AG04450 (cell line): ENCODE results near the gene LARGE1. TPM values are rescaled to one million over a fixed set of nuclear protein-coding genes. Genes with fewer than 3 reads are reported as not detected.

Source experiments
- CTCF ChIA-PET: fragments of 300-600, 350-600 bp; formaldehyde crosslinking; extraction: SDS; loops from one replicate; lab custom pipeline; 2022; ENCODE audit warnings: antibody characterized with exemption, inconsistent platforms; lab: Charles Lee
- POLR2A ChIA-PET: fragments of 350-600 bp; formaldehyde crosslinking; extraction: SDS; loops from one replicate; lab custom pipeline; 2021; ENCODE audit warnings: antibody characterized with exemption, inconsistent platforms; lab: Yijun Ruan, JAX
- DNase-seq: peaks from one replicate; pipeline ENCODE4 v3.0.0-alpha.2; 2011; ENCODE audit warnings: low read depth, low spot score
- H3K27ac ChIP-seq: one replicate; pipeline ENCODE4 v1.5.1; 2012; ENCODE audit warnings: low read depth, low read length, control low read depth
- H3K27me3 ChIP-seq: one replicate; pipeline ENCODE4 v1.6.0; 2012; ENCODE audit warnings: low read length; ENCODE audit not compliant: control insufficient read depth, insufficient read depth
- H3K4me3 ChIP-seq: 2 replicates; pipeline ENCODE4 v1.5.1; 2011; ENCODE audit warnings: mild to moderate bottlenecking, low read depth, low read length, control low read depth
- H3K9me3 ChIP-seq: 2 replicates; pipeline ENCODE4 v1.5.1; 2012; ENCODE audit warnings: low read length; ENCODE audit not compliant: control insufficient read depth, insufficient read depth
- polyA plus RNA-seq: library from polyadenylated mRNA; depleted of rRNA; stranded (reverse); fragments of >200 nt; gene quantifications from 2 replicates; pipeline ENCODE4 v1.2.3, GENCODE V29; 2011
- TF ChIP-seq, protein P1 (sequence below): IDR thresholded peaks from 2 replicates; pipeline ENCODE4 v1.5.1; 2011; ENCODE audit warnings: low read depth, low read length, control low read depth, inconsistent platforms

The LARGE1 gene
- polyA plus RNA-seq, 1 experiment = 8.4 TPM

DNA sequence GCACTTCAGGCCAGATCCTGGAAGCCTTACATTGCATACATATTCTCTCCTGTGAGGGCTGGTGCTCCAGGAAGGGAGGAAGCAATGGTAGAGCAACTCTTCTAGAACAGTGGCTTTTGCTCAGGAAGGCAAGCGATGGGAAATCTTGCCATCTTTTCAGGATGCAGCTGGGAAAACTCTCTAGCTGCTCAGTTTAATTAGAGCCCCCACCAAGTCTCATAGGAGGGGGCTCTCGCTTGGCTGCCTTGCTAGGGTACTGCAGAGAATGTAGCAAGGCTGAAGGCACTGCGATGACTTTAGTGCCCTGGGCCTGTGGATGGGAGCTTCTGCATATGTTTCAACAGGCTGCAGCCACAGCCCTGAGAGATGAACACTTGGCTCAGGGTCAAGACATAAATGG lies 504.9 kb downstream of the LARGE1 start:
- POLR2A ChIA-PET = no interaction called here
- Histone ChIP-seq H3K27me3 (no peaks in the 10 kb centered on the region), H3K27ac (no peak overlapping the region), H3K9me3 (no peaks in the 10 kb centered on the region; the same call in 1 of the 2 replicates), H3K4me3 (no peak overlapping the region)
- TF ChIP-seq, protein P1, sequence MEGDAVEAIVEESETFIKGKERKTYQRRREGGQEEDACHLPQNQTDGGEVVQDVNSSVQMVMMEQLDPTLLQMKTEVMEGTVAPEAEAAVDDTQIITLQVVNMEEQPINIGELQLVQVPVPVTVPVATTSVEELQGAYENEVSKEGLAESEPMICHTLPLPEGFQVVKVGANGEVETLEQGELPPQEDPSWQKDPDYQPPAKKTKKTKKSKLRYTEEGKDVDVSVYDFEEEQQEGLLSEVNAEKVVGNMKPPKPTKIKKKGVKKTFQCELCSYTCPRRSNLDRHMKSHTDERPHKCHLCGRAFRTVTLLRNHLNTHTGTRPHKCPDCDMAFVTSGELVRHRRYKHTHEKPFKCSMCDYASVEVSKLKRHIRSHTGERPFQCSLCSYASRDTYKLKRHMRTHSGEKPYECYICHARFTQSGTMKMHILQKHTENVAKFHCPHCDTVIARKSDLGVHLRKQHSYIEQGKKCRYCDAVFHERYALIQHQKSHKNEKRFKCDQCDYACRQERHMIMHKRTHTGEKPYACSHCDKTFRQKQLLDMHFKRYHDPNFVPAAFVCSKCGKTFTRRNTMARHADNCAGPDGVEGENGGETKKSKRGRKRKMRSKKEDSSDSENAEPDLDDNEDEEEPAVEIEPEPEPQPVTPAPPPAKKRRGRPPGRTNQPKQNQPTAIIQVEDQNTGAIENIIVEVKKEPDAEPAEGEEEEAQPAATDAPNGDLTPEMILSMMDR = no peak
- CTCF ChIA-PET = interaction anchor here (0.6 kb wide), 1 partner anchor 126 kb away, joined by 3 read pairs; no protein-coding TSS in a partner anchor
- DNase-seq = no peak

DNA sequence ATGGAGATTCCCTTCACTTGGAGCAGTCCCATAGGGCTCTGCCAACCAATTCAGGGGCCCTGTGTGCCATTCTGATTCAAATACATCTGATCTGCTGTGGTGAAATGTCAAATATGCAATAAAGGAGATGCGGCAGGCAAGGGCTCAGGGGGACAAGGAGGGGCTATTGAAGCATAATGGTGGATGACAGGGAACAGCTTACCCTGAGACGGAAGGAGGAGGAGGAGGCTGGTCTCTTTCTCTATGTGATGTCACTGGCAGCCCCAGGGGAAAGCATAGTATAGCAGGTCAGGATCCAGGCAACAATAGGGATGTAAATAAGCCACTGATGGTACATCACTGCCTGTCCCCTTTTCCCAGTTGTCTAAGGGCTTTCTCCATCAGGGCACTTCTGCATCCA lies 511.2 kb downstream of the LARGE1 start:
- DNase-seq = no peak
- CTCF ChIA-PET = no interaction called here
- no peak overlapping the region for H3K27ac ChIP-seq
- no peaks in the 10 kb centered on the region for H3K27me3 ChIP-seq
- POLR2A ChIA-PET = no interaction called here
- TF ChIP-seq, protein P1 = no peak
- no peak overlapping the region for H3K4me3 ChIP-seq
- no peaks in the 10 kb centered on the region for H3K9me3 ChIP-seq

DNA sequence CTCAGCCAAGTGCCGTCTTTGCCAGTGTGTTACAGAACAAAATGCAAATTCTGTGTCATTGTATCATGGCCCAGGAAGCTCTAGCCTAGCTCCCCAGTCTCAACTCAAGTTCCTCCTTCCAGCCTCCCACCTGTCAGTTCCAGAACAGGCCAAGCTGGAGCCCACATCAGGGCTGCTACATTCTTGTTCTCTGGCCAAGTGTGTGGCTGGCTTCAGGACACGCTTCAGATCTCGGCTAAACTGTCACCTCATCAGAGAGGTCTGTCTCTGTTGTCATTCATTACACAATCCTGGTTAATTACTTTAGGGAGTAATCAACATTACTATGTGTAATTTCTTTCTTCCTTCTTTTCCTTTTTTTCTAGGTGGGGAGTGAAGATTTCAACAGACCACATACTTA lies 515.1 kb downstream of the LARGE1 start:
- TF ChIP-seq, protein P1 = no peak
- ChIA-PET CTCF (no interaction called here), POLR2A (no interaction called here)
- Histone ChIP-seq H3K27me3 (no peaks in the 10 kb centered on the region), H3K9me3 (no peaks in the 10 kb centered on the region), H3K4me3 (no peak overlapping the region), H3K27ac (no peak overlapping the region)
- no peak for DNase-seq

DNA sequence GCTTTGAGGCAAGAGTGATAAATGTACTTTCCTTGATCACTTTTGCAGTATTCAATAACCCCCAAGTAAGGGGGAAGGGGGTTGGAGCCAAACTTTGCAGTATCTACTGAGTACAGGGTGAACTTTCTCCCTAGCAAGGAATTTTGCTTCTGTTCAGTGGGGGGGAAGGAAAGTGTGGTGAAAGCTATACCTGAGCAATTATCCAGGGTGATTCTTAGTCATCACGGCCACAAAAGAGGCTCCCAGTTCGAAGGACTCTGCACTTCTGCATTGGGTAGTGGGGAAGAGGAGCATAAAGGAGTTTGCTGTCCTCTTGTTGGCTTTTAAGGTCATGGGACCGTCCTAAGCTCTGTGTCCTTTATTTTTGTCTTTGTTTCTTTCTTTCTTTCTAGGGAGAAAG lies 515.6 kb downstream of the LARGE1 start:
- DNase-seq = no peak
- TF ChIP-seq, protein P1 = no peak
- Histone ChIP-seq H3K4me3 (no peak overlapping the region), H3K27ac (no peak overlapping the region), H3K27me3 (no peaks in the 10 kb centered on the region), H3K9me3 (no peaks in the 10 kb centered on the region)
- ChIA-PET CTCF (no interaction called here), POLR2A (no interaction called here)

DNA sequence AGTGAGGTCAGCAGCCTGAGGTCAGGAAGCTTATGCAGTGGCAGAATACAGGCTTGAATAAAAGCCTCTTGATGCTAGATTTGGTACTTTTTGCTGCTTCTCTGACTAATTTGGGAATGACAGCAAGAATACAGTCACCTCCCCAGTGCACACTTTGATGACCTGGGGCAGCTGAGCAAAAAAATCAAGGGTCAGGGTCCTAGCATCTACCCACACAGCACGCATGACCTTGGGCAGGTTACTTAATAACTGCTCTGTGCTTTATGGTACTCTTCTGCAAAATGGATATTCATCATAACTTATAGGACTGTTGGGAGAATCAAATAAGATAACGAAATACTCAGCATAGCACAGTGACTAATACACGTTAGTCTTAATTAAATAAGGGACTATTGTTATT lies 518.0 kb downstream of the LARGE1 start:
- TF ChIP-seq, protein P1 = no peak
- no peak for DNase-seq
- H3K27ac ChIP-seq = no peak overlapping the region
- H3K27me3 ChIP-seq = no peaks in the 10 kb centered on the region
- no peaks in the 10 kb centered on the region for H3K9me3 ChIP-seq
- POLR2A ChIA-PET = no interaction called here
- CTCF ChIA-PET = no interaction called here
- no peak overlapping the region for H3K4me3 ChIP-seq
